GM21381 (cell line): ENCODE data around the gene DOCK4.

Experiments
- ATAC-seq: cut with Tn5 transposase; IDR thresholded peaks from one replicate; pipeline ENCODE4 v1.9.1; 2021; ENCODE audit warnings: mild to moderate bottlenecking, moderate library complexity; ENCODE audit not compliant: unreplicated experiment

The DOCK4 gene

GRCh38 chr7:112112822-112113255 lies 93.4 kb downstream of the DOCK4 start:
- ATAC-seq, result no peak

GRCh38 chr7:112110651-112111050 lies 95.5 kb downstream of the DOCK4 start:
- no peak for ATAC-seq

GRCh38 chr7:112110175-112110574 lies 96.0 kb downstream of the DOCK4 start:
- no peak for ATAC-seq

- no peak for ATAC-seq
Measured at GRCh38 chr7:112108981-112109380, 97.2 kb downstream of the DOCK4 start.

- ATAC-seq, result no peak
Measured at GRCh38 chr7:112105584-112106530, 100.3 kb downstream of the DOCK4 start.

GRCh38 chr7:112104120-112104519 lies 102.1 kb downstream of the DOCK4 start:
- ATAC-seq, result no peak

GRCh38 chr7:112103246-112103645 lies 103.0 kb downstream of the DOCK4 start:
- no peak for ATAC-seq

GRCh38 chr7:112101201-112101846 lies 104.9 kb downstream of the DOCK4 start:
- no peak for ATAC-seq

GRCh38 chr7:112097524-112097923 lies 108.7 kb downstream of the DOCK4 start:
- no peak for ATAC-seq

- ATAC-seq, result no peak
Measured at GRCh38 chr7:112093409-112093808, 112.8 kb downstream of the DOCK4 start.

GRCh38 chr7:112092709-112093395 lies 113.3 kb downstream of the DOCK4 start:
- ATAC-seq, result no peak

GRCh38 chr7:112092306-112092705 lies 113.9 kb downstream of the DOCK4 start:
- no peak for ATAC-seq

- no peak for ATAC-seq
Measured at GRCh38 chr7:112091768-112092167, 114.4 kb downstream of the DOCK4 start.

GRCh38 chr7:112089551-112089950 lies 116.6 kb downstream of the DOCK4 start:
- no peak for ATAC-seq

GRCh38 chr7:112088484-112089016 lies 117.6 kb downstream of the DOCK4 start:
- ATAC-seq, result no peak

- ATAC-seq, result no peak
Measured at GRCh38 chr7:112086496-112087254, 119.5 kb downstream of the DOCK4 start.

GRCh38 chr7:112084520-112084971 lies 121.7 kb downstream of the DOCK4 start:
- ATAC-seq, result peak; percentile 60

GRCh38 chr7:112083776-112084355 lies 122.3 kb downstream of the DOCK4 start:
- no peak for ATAC-seq

GRCh38 chr7:112082306-112082705 lies 123.9 kb downstream of the DOCK4 start:
- ATAC-seq, result no peak

GRCh38 chr7:112081778-112082177 lies 124.4 kb downstream of the DOCK4 start:
- no peak for ATAC-seq
